ENCODE measurements around the gene NUBP2. TPM values are rescaled to one million over a fixed set of nuclear protein-coding genes. Genes with fewer than 3 reads are reported as not detected.

NUBP2 gene, protein sequence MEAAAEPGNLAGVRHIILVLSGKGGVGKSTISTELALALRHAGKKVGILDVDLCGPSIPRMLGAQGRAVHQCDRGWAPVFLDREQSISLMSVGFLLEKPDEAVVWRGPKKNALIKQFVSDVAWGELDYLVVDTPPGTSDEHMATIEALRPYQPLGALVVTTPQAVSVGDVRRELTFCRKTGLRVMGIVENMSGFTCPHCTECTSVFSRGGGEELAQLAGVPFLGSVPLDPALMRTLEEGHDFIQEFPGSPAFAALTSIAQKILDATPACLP
- total RNA-seq = 10 to 100 TPM; 39.3 to 60.2 (median 48.6) TPM
- polyA plus RNA-seq = 10 to 100 TPM; 96.7 to 98.9 TPM
- 32.8 reads per million, percentile 62 among the genes with 10 or more reads in this experiment for total RNA-seq

DNA sequence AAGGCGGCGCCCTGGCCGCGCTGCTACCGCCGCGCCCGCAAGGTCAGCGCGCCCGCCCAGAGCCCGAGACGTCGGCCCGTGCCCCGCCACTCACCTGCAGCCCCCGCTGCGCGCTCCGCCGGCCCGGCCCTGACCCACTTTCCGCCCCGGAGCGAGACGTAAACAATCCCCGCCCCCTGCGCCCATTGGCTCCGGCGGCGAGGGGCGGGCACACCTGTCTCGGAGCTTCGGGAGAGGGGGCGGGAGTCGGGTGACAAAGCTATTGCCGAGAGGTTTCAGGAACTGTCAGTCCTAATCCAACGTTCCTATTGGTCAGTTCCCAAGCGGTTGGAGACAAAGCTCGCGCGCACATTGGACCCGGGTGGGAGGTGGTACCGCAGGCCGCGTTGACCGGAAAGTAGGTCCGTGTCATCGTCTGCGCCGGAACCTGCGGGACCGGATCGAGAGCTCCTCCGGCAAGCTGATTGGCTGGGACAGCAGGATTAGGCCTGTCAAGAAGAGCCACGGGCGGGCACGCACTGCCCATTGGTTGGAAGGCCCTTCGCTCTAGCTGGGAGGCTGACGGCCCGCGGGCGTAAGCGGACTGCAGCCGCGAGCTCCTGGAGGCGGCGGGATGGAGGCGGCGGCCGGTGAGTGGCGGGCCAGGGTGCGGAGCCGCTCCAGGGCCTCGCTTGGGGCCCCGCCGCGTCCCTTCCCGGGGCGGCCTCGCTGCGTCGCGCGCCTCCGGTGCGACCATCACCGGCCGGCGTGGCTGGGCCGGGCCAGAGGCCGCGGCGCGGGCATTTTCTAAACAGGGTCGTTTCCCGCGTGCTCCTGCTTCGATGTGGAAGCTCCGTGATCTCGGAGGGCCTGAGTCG lies at the start of gene NUBP2, which contains the start of gene SPSB3:
Gene NUBP2, plus strand, starts transcription at position 553 of the 857 bp plus-strand sequence. Its CDS starts 61 bp downstream, at position 614.
Gene SPSB3, minus strand, starts transcription at position 164 of the 857 bp plus-strand sequence. CDS start 1,088 bp downstream, outside the sequence.
- CTCF ChIA-PET = interaction anchor here (0.6 to 1.6 kb wide), 5 partner anchors 9 to 291 kb away, joined by 3 to 13 read pairs (median 8); partner anchors contain the start of genes EME2, MAPK8IP3, MRPS34 and NME3
- peak within 1 kb of the TSS; percentile 77 to 98 (median 93) for H3K27ac Mint-ChIP-seq
- intact Hi-C loops (cut with micrococcal nuclease) = loop anchor here (1.0 to 10.0 kb wide), 8 partner anchors 9 to 1198 kb away; partner anchors contain the start of genes HAGH (in 2 of the 2), MRPS34 (in 2 of the 2), TRAF7 (in 2 of the 2) and UQCC4 (in 2 of the 2)
- peak within 1 kb of the TSS; percentile 90 to 98 (median 94) for H3K4me3 Mint-ChIP-seq
- Histone ChIP-seq H3K27me3 (ENCODE audit: control insufficient read depth in 2 of 2, insufficient read depth in 2 of 2, low read length in 2 of 2) (no peaks in the 10 kb centered on the region), H3K9me3 (ENCODE audit: control insufficient read depth in 2 of 3, low read length in 3 of 3) (no peaks in the 10 kb centered on the region), H3K4me1 (ENCODE audit: control insufficient read depth in 2 of 2, insufficient read depth in 2 of 2, low read length in 2 of 2) (peaks cover 13 to 28% of the 10 kb centered on the region in 2 donors), H3K36me3 (ENCODE audit: control insufficient read depth in 2 of 3, insufficient read depth in 3 of 3, low read length in 3 of 3) (peaks cover 0 to 52% (median 0%) of the 10 kb centered on the region in 3 experiments), H3K4me3 (ENCODE audit: low read length) (peak within 1 kb of the TSS; percentile 92), H3K27ac (ENCODE audit: low read depth, low read length) (peak within 1 kb of the TSS; percentile 76)
- H3K36me3 Mint-ChIP-seq = peaks cover 0 to 3% (median 0%) of the 10 kb centered on the region in 5 donors
- peak; percentile 92 for ATAC-seq
- peak; percentile 83 to 98 (median 97) for DNase-seq
- peaks cover 0 to 2% (median 0%) of the 10 kb centered on the region in 5 donors for H3K27me3 Mint-ChIP-seq
- POLR2A ChIA-PET = interaction anchor here (0.5 to 3.7 kb wide), 34 partner anchors 8 to 1146 kb away, joined by 3 to 93 read pairs (median 4); partner anchors contain the start of genes AMDHD2, ATP6V0C, EME2 and FAHD1
- peaks cover 0 to 48% (median 22%) of the 10 kb centered on the region in 7 donors for H3K4me1 Mint-ChIP-seq
- no peaks in the 10 kb centered on the region for H3K9me3 Mint-ChIP-seq

DNA sequence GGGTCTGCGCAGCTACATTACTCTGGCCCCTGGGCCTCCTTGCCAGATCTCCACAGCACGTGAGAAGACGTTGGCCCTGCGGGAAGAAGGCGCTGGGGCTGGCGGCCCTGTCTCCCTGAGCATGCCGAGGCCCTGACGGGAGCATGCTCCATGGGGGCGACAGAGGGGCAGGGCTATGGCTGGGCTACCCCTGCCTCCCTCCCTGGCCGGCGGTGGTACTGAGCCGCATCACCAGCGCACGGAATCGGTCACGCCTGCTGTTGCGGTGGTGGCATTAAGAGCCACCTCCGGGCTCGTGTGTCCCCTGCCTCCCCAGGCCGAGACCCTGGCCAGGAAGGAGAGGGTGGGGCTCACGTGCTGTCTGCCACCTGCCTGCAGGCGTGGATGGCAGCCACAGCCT lies 48.6 kb upstream of the NUBP2 start:
- ChIA-PET POLR2A (no interaction called here), CTCF (no interaction called here)
- Mint-ChIP-seq H3K4me3 (no peak overlapping the region), H3K27ac (peak overlapping the region in 1 of 9 donors; percentile 47), H3K27me3 (no peaks in the 10 kb centered on the region), H3K36me3 (peaks cover 0 to 10% (median 0%) of the 10 kb centered on the region in 5 donors), H3K9me3 (no peaks in the 10 kb centered on the region), H3K4me1 (no peaks in the 10 kb centered on the region)
- no peak overlapping the region for H3K27ac ChIP-seq (ENCODE audit: low read depth, low read length)
- H3K27me3 ChIP-seq (ENCODE audit: control insufficient read depth in 2 of 2, insufficient read depth in 2 of 2, low read length in 2 of 2) = no peaks in the 10 kb centered on the region
- H3K36me3 ChIP-seq (ENCODE audit: control insufficient read depth in 2 of 3, insufficient read depth in 3 of 3, low read length in 3 of 3) = peaks cover 0 to 55% (median 3%) of the 10 kb centered on the region in 3 experiments
- H3K4me1 ChIP-seq (ENCODE audit: control insufficient read depth in 2 of 2, insufficient read depth in 2 of 2, low read length in 2 of 2) = no peaks in the 10 kb centered on the region
- no peaks in the 10 kb centered on the region for H3K9me3 ChIP-seq (ENCODE audit: control insufficient read depth in 2 of 3, low read length in 3 of 3)
- H3K4me3 ChIP-seq (ENCODE audit: low read length) = no peak overlapping the region
- intact Hi-C loops (cut with micrococcal nuclease) = no loop called here
- ATAC-seq (no peak), DNase-seq (no peak)

DNA sequence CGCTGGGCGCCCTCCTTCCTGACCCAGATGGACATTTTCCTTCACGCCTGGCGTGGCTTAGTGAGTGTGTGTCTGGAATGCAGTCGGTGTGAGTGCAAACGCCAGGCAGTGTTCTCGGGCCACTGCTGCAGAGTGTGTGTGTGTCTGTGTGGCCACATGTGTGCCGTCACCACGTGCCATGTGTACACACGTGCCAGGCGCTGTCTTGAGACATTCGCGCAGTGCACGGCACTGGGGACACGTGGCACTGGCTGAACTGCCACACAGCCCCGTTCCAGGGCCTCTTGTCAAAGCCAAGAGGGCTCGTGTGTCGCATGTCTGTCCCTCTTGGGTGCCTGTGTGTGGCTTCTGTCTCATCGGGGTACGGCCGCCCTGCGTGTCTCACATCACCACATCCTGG lies 47.9 kb upstream of the NUBP2 start:
- intact Hi-C loops (cut with micrococcal nuclease) = no loop called here
- H3K27ac Mint-ChIP-seq = peak overlapping the region in 1 of 9 donors; percentile 54
- DNase-seq (no peak), ATAC-seq (no peak)
- ChIA-PET CTCF (no interaction called here), POLR2A (no interaction called here)
- no peaks in the 10 kb centered on the region for H3K9me3 ChIP-seq (ENCODE audit: control insufficient read depth in 2 of 3, low read length in 3 of 3)
- no peak overlapping the region for H3K27ac ChIP-seq (ENCODE audit: low read depth, low read length)
- no peaks in the 10 kb centered on the region for H3K9me3 Mint-ChIP-seq
- H3K4me3 Mint-ChIP-seq = no peak overlapping the region
- H3K36me3 ChIP-seq (ENCODE audit: control insufficient read depth in 2 of 3, insufficient read depth in 3 of 3, low read length in 3 of 3) = peaks cover 0 to 48% (median 3%) of the 10 kb centered on the region in 3 experiments
- no peaks in the 10 kb centered on the region for H3K27me3 Mint-ChIP-seq
- H3K36me3 Mint-ChIP-seq = peaks cover 0 to 10% (median 0%) of the 10 kb centered on the region in 5 donors
- H3K4me3 ChIP-seq (ENCODE audit: low read length) = no peak overlapping the region
- no peaks in the 10 kb centered on the region for H3K27me3 ChIP-seq (ENCODE audit: control insufficient read depth in 2 of 2, insufficient read depth in 2 of 2, low read length in 2 of 2)
- no peaks in the 10 kb centered on the region for H3K4me1 ChIP-seq (ENCODE audit: control insufficient read depth in 2 of 2, insufficient read depth in 2 of 2, low read length in 2 of 2)
- H3K4me1 Mint-ChIP-seq = no peaks in the 10 kb centered on the region

DNA sequence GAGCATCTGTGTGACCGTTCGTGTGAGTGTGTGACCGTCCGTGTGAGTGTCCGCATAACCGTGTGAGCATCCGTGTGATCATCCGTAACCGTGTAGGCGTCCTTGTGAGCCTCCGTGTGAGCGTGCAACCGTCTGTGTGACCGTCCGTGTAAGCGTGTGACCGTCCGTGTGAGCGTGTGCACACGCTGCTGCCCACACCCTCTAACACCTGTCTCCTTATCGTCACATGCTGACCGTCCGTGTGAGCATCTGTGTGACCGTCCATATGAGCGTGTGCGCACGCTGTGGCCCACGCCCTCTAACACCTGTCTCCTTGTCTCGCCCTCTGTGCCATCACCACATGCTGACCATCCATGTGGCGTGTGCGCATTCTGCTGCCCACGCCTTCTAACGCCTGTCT lies 42.5 kb upstream of the NUBP2 start:
- Histone ChIP-seq H3K4me1 (ENCODE audit: control insufficient read depth in 2 of 2, insufficient read depth in 2 of 2, low read length in 2 of 2) (no peaks in the 10 kb centered on the region), H3K27ac (ENCODE audit: low read depth, low read length) (no peak overlapping the region), H3K9me3 (ENCODE audit: control insufficient read depth in 2 of 3, low read length in 3 of 3) (no peaks in the 10 kb centered on the region), H3K27me3 (ENCODE audit: control insufficient read depth in 2 of 2, insufficient read depth in 2 of 2, low read length in 2 of 2) (no peaks in the 10 kb centered on the region), H3K36me3 (ENCODE audit: control insufficient read depth in 2 of 3, insufficient read depth in 3 of 3, low read length in 3 of 3) (peaks cover 0 to 44% (median 4%) of the 10 kb centered on the region in 3 experiments), H3K4me3 (ENCODE audit: low read length) (no peak overlapping the region)
- Mint-ChIP-seq H3K27me3 (no peaks in the 10 kb centered on the region), H3K27ac (no peak overlapping the region), H3K4me3 (no peak overlapping the region), H3K4me1 (peaks cover 0 to 3% (median 0%) of the 10 kb centered on the region in 7 donors), H3K9me3 (no peaks in the 10 kb centered on the region), H3K36me3 (peaks cover 0 to 9% (median 2%) of the 10 kb centered on the region in 5 donors)
- intact Hi-C loops (cut with micrococcal nuclease) = no loop called here
- CTCF ChIA-PET = no interaction called here
- ATAC-seq (no peak), DNase-seq (no peak)
- POLR2A ChIA-PET = interaction anchor here (0.7 kb wide), 1 partner anchor 44 kb away, joined by 3 read pairs; no protein-coding TSS in a partner anchor

DNA sequence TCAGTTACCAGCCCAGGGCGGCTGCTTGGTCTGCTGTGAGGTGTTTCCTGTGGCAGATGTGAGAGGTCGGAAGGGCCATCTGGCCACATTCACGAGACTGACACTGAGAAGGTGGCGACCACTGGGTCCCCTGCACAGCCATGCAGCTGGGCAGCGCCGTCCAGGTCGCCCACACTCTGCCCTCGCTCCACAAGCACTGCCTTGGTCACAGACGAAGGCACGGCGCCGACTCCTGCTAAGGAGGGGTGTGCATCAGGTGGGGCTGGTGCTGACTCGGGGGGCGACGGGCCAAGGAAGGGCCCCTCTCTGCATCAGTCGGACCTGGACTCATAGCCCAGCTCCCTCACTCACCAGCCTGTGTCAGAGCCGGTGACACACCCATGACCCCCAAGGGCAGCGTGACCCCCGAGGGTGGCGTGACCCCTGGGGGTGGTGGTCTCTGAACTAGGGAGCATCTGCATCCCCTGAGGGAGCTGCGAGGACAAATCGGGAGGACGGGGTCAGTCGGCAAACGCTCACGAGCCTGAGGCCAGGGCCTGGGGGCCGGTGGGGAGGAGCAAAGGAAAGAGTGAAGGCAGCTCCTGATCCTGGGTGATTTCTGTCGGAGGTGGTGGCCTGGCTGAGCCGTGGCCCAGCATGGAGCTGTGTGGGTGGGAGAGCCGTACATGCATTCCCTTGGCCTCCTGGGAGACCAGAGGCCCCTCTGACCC lies 41.8 kb upstream of the NUBP2 start:
- ChIA-PET POLR2A (no interaction called here), CTCF (no interaction called here)
- H3K4me1 Mint-ChIP-seq = peaks cover 0 to 3% (median 0%) of the 10 kb centered on the region in 7 donors
- Histone ChIP-seq H3K36me3 (ENCODE audit: control insufficient read depth in 2 of 3, insufficient read depth in 3 of 3, low read length in 3 of 3) (peaks cover 0 to 51% (median 5%) of the 10 kb centered on the region in 3 experiments), H3K27ac (ENCODE audit: low read depth, low read length) (no peak overlapping the region), H3K4me1 (ENCODE audit: control insufficient read depth in 2 of 2, insufficient read depth in 2 of 2, low read length in 2 of 2) (no peaks in the 10 kb centered on the region), H3K27me3 (ENCODE audit: control insufficient read depth in 2 of 2, insufficient read depth in 2 of 2, low read length in 2 of 2) (no peaks in the 10 kb centered on the region), H3K9me3 (ENCODE audit: control insufficient read depth in 2 of 3, low read length in 3 of 3) (no peaks in the 10 kb centered on the region), H3K4me3 (ENCODE audit: low read length) (no peak overlapping the region)
- no peak overlapping the region for H3K4me3 Mint-ChIP-seq
- no peaks in the 10 kb centered on the region for H3K9me3 Mint-ChIP-seq
- no peak overlapping the region for H3K27ac Mint-ChIP-seq
- intact Hi-C loops (cut with micrococcal nuclease) = no loop called here
- ATAC-seq (no peak), DNase-seq (no peak)
- no peaks in the 10 kb centered on the region for H3K27me3 Mint-ChIP-seq
- H3K36me3 Mint-ChIP-seq = peaks cover 0 to 10% (median 2%) of the 10 kb centered on the region in 5 donors
